ENCODE results near the gene RBBP8NL. TPM values are rescaled to one million over a fixed set of nuclear protein-coding genes. Genes with fewer than 3 reads are reported as not detected.

Gene RBBP8NL
- total RNA-seq, 6 experiments from 2014 or later = not detected

GRCh38 chr20:62403331-62403730 lies 24.0 kb downstream of the RBBP8NL start:
- ATAC-seq = no peak
- intact Hi-C loops (cut with DNase I) = no loop called here
- H3K4me1 ChIP-seq = peaks cover 0 to 15% (median 6%) of the 10 kb centered on the region in 4 donors
- TF ChIP-seq CTCF (IDR thresholded peaks at IDR 0.05) (no peak), POLR2A (IDR thresholded peaks at IDR 0.05) (no peak)
- H3K9me3 ChIP-seq = no peaks in the 10 kb centered on the region
- H3K27me3 ChIP-seq = no peaks in the 10 kb centered on the region
- H3K27ac ChIP-seq = no peak overlapping the region
- no peak for DNase-seq
- WGBS (ENCODE audit: insufficient coverage, low coverage, low lambda C conversion rate, missing lambda C conversion rate) = 80% methylated on average over 1 of the region's 13 CpGs
- H3K36me3 ChIP-seq = no peaks in the 10 kb centered on the region
- no peak overlapping the region for H3K4me3 ChIP-seq

- TF ChIP-seq CTCF (IDR thresholded peaks at IDR 0.05) (no peak), POLR2A (IDR thresholded peaks at IDR 0.05) (no peak)
- Histone ChIP-seq H3K36me3 (no peaks in the 10 kb centered on the region), H3K4me3 (no peak overlapping the region), H3K9me3 (no peaks in the 10 kb centered on the region), H3K27me3 (no peaks in the 10 kb centered on the region), H3K27ac (no peak overlapping the region), H3K4me1 (peaks cover 0 to 14% (median 6%) of the 10 kb centered on the region in 4 donors)
- intact Hi-C loops (cut with DNase I) = no loop called here
- ATAC-seq = no peak
- no peak for DNase-seq
- WGBS (ENCODE audit: insufficient coverage, low coverage, low lambda C conversion rate, missing lambda C conversion rate) = 40% methylated on average over 1 of the region's 23 CpGs
Measured at GRCh38 chr20:62402456-62403150, 24.7 kb downstream of the RBBP8NL start.

- Histone ChIP-seq H3K27ac (no peak overlapping the region), H3K4me1 (peaks cover 0 to 11% (median 4%) of the 10 kb centered on the region in 4 donors)
Measured at GRCh38 chr20:62401331-62401779, 26.0 kb downstream of the RBBP8NL start.

GRCh38 chr20:62400541-62400940 lies 26.8 kb downstream of the RBBP8NL start:
- no peaks in the 10 kb centered on the region for H3K9me3 ChIP-seq
- H3K36me3 ChIP-seq = no peaks in the 10 kb centered on the region
- DNase-seq (no peak), ATAC-seq (no peak)
- H3K27me3 ChIP-seq = no peaks in the 10 kb centered on the region
- WGBS (ENCODE audit: insufficient coverage, low coverage, low lambda C conversion rate, missing lambda C conversion rate) = 89% methylated on average over 5 of the region's 10 CpGs
- H3K27ac ChIP-seq = no peak overlapping the region
- intact Hi-C loops (cut with DNase I) = no loop called here
- peaks cover 0 to 2% (median 0%) of the 10 kb centered on the region in 4 donors for H3K4me1 ChIP-seq
- no peak overlapping the region for H3K4me3 ChIP-seq
- TF ChIP-seq CTCF (IDR thresholded peaks at IDR 0.05) = no peak
- TF ChIP-seq POLR2A (IDR thresholded peaks at IDR 0.05) = no peak

More at GRCh38 chr20:62401331-62401779, 26.0 kb downstream of the RBBP8NL start:
- H3K4me3 ChIP-seq = no peak overlapping the region
- no peak for TF ChIP-seq POLR2A (IDR thresholded peaks at IDR 0.05)
- no peak for TF ChIP-seq CTCF (IDR thresholded peaks at IDR 0.05)
- DNase-seq (no peak), ATAC-seq (no peak)
- no peaks in the 10 kb centered on the region for H3K27me3 ChIP-seq
- 84% methylated on average over 5 of the region's 21 CpGs for WGBS (ENCODE audit: insufficient coverage, low coverage, low lambda C conversion rate, missing lambda C conversion rate)
- intact Hi-C loops (cut with DNase I) = no loop called here
- H3K36me3 ChIP-seq = no peaks in the 10 kb centered on the region
- H3K9me3 ChIP-seq = no peaks in the 10 kb centered on the region
